Esophagus muscularis mucosa (tissue), 4 donors: ENCODE measurements around the gene ATRN. TPM values are rescaled to one million over a fixed set of nuclear protein-coding genes. Genes with fewer than 3 reads are reported as not detected.

ENCODE experiments used
- DNase-seq: peaks from one replicate; pipeline ENCODE4 v3.0.0-alpha.2; 2017; ENCODE audit errors: extremely low spot score
- H3K27ac ChIP-seq, 4 donors: fragments of 200-600 bp; sonication (generic); replicated peaks in 1 of 4; 1 replicate in 3 of 4; 2 replicates in 1 of 4; pipeline ENCODE4 v1.5.1; 2016 to 2019; ENCODE audit warnings: mild to moderate bottlenecking in 1 of 4
- H3K27me3 ChIP-seq, 4 donors: fragments of 200-600 bp; sonication (generic); one replicate each; pipeline versions ENCODE4 v1.5.1 to v1.6.0; 2016 to 2019
- H3K36me3 ChIP-seq, 4 donors: fragments of 200-600 bp; sonication (generic); one replicate each; pipeline ENCODE4 v1.5.1; 2016 to 2019
- H3K4me1 ChIP-seq, 4 donors: fragments of 200-600 bp; sonication (generic); one replicate each; pipeline ENCODE4 v1.5.1; 2016 to 2019
- H3K4me3 ChIP-seq, 4 donors: fragments of 200-600 bp; sonication (generic); 1 replicate in 2 of 4; 2 replicates in 2 of 4; pipeline ENCODE4 v1.5.1; 2016 to 2019; ENCODE audit warnings: mild to moderate bottlenecking in 4 of 4, moderate library complexity in 1 of 4
- H3K9me3 ChIP-seq, 4 donors: fragments of 200-600 bp; sonication (generic); 1 replicate in 3 of 4; 2 replicates in 1 of 4; pipeline ENCODE4 v1.5.1; 2016 to 2019
- CTCF ChIP-seq, 3 experiments: fragments of 200-600 bp in 2 of 3; fragments of 450-650 bp in 1 of 3; sonication (generic) in 2 of 3; IDR thresholded peaks; one replicate each; pipeline ENCODE4 v1.5.1; 2017 to 2019; ENCODE audit warnings: antibody characterized with exemption in 3 of 3, mild to moderate bottlenecking in 2 of 3, moderate library complexity in 1 of 3
- EP300 ChIP-seq: sonication (generic); formaldehyde crosslinking; IDR thresholded peaks from one replicate; pipeline ENCODE4 v1.6.1; 2017; ENCODE audit warnings: antibody characterized with exemption
- POLR2A ChIP-seq: fragments of 450-650 bp; IDR thresholded peaks from one replicate; pipeline ENCODE4 v1.6.1; 2017; ENCODE audit warnings: antibody characterized with exemption, moderate library complexity, mild to moderate bottlenecking, low read depth
- POLR2AphosphoS5 ChIP-seq, 2 donors: sonication (generic); formaldehyde crosslinking; IDR thresholded peaks; one replicate each; pipeline ENCODE4 v1.6.1; 2017; ENCODE audit warnings: antibody characterized with exemption in 2 of 2
- WGBS: methylation state at CpG from one replicate; pipeline ENCODE4 v1.1.5; 2018; 5-methylcytosine and 5-hydroxymethylcytosine counted together
- intact Hi-C: fragments of 100-400 bp; cut with DNase I; formaldehyde crosslinking; loops from one replicate; pipeline ENCODE4 v1.15.1; 2023
- total RNA-seq, 4 donors: library from RNA; depleted of rRNA; stranded (reverse); fragments of >200 nt; gene quantifications; one replicate each; pipeline versions ENCODE4 v1.1.0 to v1.2.1, GENCODE V29; 2016

Gene ATRN
- total RNA-seq, 4 donors from 2014 or later, result 14.1 to 19.1 (median 18.0) TPM

GRCh38 chr20:3671986-3672546, 201.2 kb downstream of the ATRN start:
- 62% methylated on average over 9 of the region's 23 CpGs for WGBS
- Histone ChIP-seq H3K27ac (no peak overlapping the region), H3K36me3 (peaks cover 0 to 80% (median 40%) of the 10 kb centered on the region in 4 donors), H3K4me1 (peaks cover 7 to 30% (median 14%) of the 10 kb centered on the region in 4 donors), H3K4me3 (no peak overlapping the region), H3K27me3 (peaks cover 0 to 25% (median 0%) of the 10 kb centered on the region in 4 donors), H3K9me3 (no peaks in the 10 kb centered on the region)
- no peak for DNase-seq
- TF ChIP-seq POLR2AphosphoS5 (IDR thresholded peaks at IDR 0.05), result no peak
- no peak for TF ChIP-seq POLR2A
- TF ChIP-seq EP300, result no peak
- TF ChIP-seq CTCF (IDR thresholded peaks at IDR 0.05), result no peak
- intact Hi-C loops, result no loop called here

- H3K27me3 ChIP-seq, result peaks cover 0 to 25% (median 0%) of the 10 kb centered on the region in 4 donors
- 56% methylated on average over 21 of the region's 58 CpGs for WGBS
- no peak overlapping the region for H3K27ac ChIP-seq
- DNase-seq, result no peak
- peaks cover 13 to 36% (median 20%) of the 10 kb centered on the region in 4 donors for H3K4me1 ChIP-seq
- TF ChIP-seq EP300 (no peak), POLR2A (no peak), CTCF (IDR thresholded peaks at IDR 0.05) (no peak), POLR2AphosphoS5 (IDR thresholded peaks at IDR 0.05) (no peak)
- no peak overlapping the region for H3K4me3 ChIP-seq
- intact Hi-C loops, result no loop called here
- H3K9me3 ChIP-seq, result no peaks in the 10 kb centered on the region
- peaks cover 0 to 80% (median 40%) of the 10 kb centered on the region in 4 donors for H3K36me3 ChIP-seq
These were observed 201.8 kb downstream of the ATRN start for GRCh38 chr20:3672547-3673171.

- Histone ChIP-seq H3K9me3 (no peaks in the 10 kb centered on the region), H3K4me3 (no peak overlapping the region), H3K27ac (no peak overlapping the region), H3K36me3 (peaks cover 0 to 73% (median 37%) of the 10 kb centered on the region in 4 donors), H3K27me3 (peaks cover 0 to 25% (median 0%) of the 10 kb centered on the region in 4 donors), H3K4me1 (peaks cover 21 to 43% (median 28%) of the 10 kb centered on the region in 4 donors)
- no peak for TF ChIP-seq EP300
- TF ChIP-seq CTCF (IDR thresholded peaks at IDR 0.05), result no peak
- TF ChIP-seq POLR2AphosphoS5 (IDR thresholded peaks at IDR 0.05), result no peak
- no peak for TF ChIP-seq POLR2A
- no peak for DNase-seq
- intact Hi-C loops, result no loop called here
- 81% methylated on average over 18 of the region's 90 CpGs for WGBS
These were observed 202.6 kb downstream of the ATRN start for GRCh38 chr20:3673221-3674070.

- intact Hi-C loops, result no loop called here
- WGBS, result 86% methylated on average over 10 of the region's 10 CpGs
- DNase-seq, result no peak
- Histone ChIP-seq H3K27ac (no peak overlapping the region), H3K4me1 (peaks cover 23 to 53% (median 38%) of the 10 kb centered on the region in 4 donors), H3K9me3 (no peaks in the 10 kb centered on the region), H3K27me3 (peaks cover 0 to 25% (median 0%) of the 10 kb centered on the region in 4 donors), H3K4me3 (no peak overlapping the region), H3K36me3 (peaks cover 0 to 63% (median 33%) of the 10 kb centered on the region in 4 donors)
- TF ChIP-seq POLR2AphosphoS5 (IDR thresholded peaks at IDR 0.05) (no peak), CTCF (IDR thresholded peaks at IDR 0.05) (no peak), POLR2A (no peak), EP300 (no peak)
These were observed 203.6 kb downstream of the ATRN start for GRCh38 chr20:3674447-3674846.
